DOHH2 (cell line): Measurements from ENCODE around the gene POLR2C.

ENCODE experiments used
- EZH2phosphoT487 ChIP-seq: fragments of 200-600 bp; sonication (generic); IDR thresholded peaks from 2 replicates; pipeline ENCODE4 v1.6.1; 2017; ENCODE audit warnings: borderline replicate concordance, mild to moderate bottlenecking, antibody characterized with exemption, low read length, moderate library complexity, mixed read lengths
- TF ChIP-seq, protein P1 (sequence below): fragments of 200-600 bp; sonication (generic); IDR thresholded peaks from one replicate; pipeline ENCODE4 v1.5.1; 2014; ENCODE audit warnings: antibody characterized with exemption, mild to moderate bottlenecking, low read depth, low read length; ENCODE audit not compliant: poor library complexity, severe bottlenecking

DNA sequence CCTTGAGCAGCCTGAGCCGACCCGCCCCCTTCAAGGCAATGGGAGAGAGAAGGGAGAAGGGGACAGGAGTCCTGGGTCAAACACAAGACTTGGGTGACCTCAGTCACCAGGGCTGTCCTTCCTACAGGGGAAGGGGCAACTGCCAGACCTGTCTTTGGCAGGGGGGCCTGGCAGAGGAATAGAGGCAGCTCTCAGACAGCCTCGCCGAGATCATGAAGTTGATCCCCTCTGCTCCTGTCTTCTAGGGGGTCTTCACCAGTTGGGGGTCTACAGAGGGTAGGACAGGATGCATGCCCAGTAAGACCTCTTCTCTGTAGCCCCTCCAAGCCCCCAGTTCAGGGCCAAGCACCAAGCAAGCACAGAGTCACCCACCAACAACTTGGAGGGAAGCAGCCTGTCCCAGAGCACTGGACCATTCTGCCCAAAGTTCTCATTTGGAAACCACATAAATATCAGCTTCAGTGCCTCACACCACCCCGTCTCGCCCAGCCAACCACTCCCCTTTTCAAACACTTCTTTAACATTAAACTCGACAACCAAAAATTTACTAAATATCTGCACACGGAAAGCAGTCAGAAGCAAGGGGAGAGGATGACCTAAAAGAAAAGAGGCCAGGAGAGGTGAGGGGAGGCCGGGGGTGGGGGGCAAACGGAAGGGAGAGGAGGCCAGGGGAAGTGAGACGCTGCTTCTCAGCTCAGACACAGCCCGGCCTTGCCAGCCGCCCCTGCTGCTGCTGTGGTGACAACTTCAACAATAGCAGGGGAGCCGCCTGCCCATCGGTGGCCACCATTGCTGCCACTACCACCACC is 16.1 kb downstream of the POLR2C start:
- TF ChIP-seq, protein P1, sequence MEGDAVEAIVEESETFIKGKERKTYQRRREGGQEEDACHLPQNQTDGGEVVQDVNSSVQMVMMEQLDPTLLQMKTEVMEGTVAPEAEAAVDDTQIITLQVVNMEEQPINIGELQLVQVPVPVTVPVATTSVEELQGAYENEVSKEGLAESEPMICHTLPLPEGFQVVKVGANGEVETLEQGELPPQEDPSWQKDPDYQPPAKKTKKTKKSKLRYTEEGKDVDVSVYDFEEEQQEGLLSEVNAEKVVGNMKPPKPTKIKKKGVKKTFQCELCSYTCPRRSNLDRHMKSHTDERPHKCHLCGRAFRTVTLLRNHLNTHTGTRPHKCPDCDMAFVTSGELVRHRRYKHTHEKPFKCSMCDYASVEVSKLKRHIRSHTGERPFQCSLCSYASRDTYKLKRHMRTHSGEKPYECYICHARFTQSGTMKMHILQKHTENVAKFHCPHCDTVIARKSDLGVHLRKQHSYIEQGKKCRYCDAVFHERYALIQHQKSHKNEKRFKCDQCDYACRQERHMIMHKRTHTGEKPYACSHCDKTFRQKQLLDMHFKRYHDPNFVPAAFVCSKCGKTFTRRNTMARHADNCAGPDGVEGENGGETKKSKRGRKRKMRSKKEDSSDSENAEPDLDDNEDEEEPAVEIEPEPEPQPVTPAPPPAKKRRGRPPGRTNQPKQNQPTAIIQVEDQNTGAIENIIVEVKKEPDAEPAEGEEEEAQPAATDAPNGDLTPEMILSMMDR, result no peak
- no peak for TF ChIP-seq EZH2phosphoT487
